OCI-LY3 (cell line): ENCODE data around the gene C9orf43.

Experiments
- H2AFZ ChIP-seq: fragments of 200-600, 300-600 bp; shearing (Covaris generic); 2 replicates; pipeline ENCODE4 v1.6.0; 2014; ENCODE audit warnings: antibody characterized with exemption, low read depth, low read length
- H3K27ac ChIP-seq: fragments of 200-600, 300-600 bp; sonication (generic); 2 replicates; pipeline ENCODE4 v1.5.1; 2014; ENCODE audit warnings: mild to moderate bottlenecking, low read length, moderate library complexity, mixed read lengths
- H3K27me3 ChIP-seq: fragments of 200-600, 300-600 bp; sonication (generic); 2 replicates; pipeline ENCODE4 v1.6.1; 2014; ENCODE audit warnings: low read depth, low read length, mixed read lengths
- H3K36me3 ChIP-seq: fragments of 200-600, 300-600 bp; sonication (generic); replicated peaks from 2 replicates; pipeline ENCODE3; 2014; ENCODE audit warnings: low read depth, low read length, mixed read lengths
- H3K4me1 ChIP-seq: fragments of 300-600, 200-600 bp; sonication (generic); 2 replicates; pipeline ENCODE4 v1.6.1; 2014; ENCODE audit warnings: low read length, mixed read lengths
- H3K4me2 ChIP-seq: fragments of 200-600, 300-600 bp; sonication (generic); 2 replicates; pipeline ENCODE4 v1.6.1; 2014; ENCODE audit warnings: low read length, mixed read lengths
- H3K4me3 ChIP-seq: fragments of 300-600, 200-600 bp; sonication (generic); 2 replicates; pipeline ENCODE4 v1.5.1; 2014; ENCODE audit warnings: antibody characterized with exemption, mild to moderate bottlenecking, low read length, moderate library complexity
- H3K79me2 ChIP-seq: fragments of 300-600, 200-600 bp; shearing (Covaris generic); 2 replicates; pipeline ENCODE4 v1.6.1; 2014; ENCODE audit warnings: mild to moderate bottlenecking, low read length, mixed read lengths
- H3K9ac ChIP-seq: fragments of 300-600, 200-600 bp; shearing (Covaris generic); 2 replicates; pipeline ENCODE4 v1.6.0; 2014; ENCODE audit warnings: mild to moderate bottlenecking, low read length, moderate library complexity
- H3K9me3 ChIP-seq: fragments of 200-600, 300-600 bp; shearing (Covaris generic); 2 replicates; pipeline ENCODE4 v1.6.1; 2014; ENCODE audit warnings: low read length, mixed read lengths; ENCODE audit not compliant: insufficient read depth
- H4K20me1 ChIP-seq: fragments of 200-600, 300-600 bp; sonication (generic); 2 replicates; pipeline ENCODE4 v1.6.1; 2016; ENCODE audit warnings: low read length, mixed read lengths; ENCODE audit not compliant: insufficient read depth
- CTCF ChIP-seq: fragments of 200-600, 300-600 bp; sonication (generic); IDR thresholded peaks from 2 replicates; pipeline ENCODE4 v1.5.1; 2014; ENCODE audit warnings: antibody characterized with exemption, low read length, low read depth
- EZH2phosphoT487 ChIP-seq: fragments of 200-600 bp; shearing (Covaris generic); IDR thresholded peaks from 2 replicates; pipeline ENCODE4 v1.6.1; 2018; ENCODE audit warnings: antibody characterized with exemption, mixed run types, low read depth

Gene C9orf43

DNA sequence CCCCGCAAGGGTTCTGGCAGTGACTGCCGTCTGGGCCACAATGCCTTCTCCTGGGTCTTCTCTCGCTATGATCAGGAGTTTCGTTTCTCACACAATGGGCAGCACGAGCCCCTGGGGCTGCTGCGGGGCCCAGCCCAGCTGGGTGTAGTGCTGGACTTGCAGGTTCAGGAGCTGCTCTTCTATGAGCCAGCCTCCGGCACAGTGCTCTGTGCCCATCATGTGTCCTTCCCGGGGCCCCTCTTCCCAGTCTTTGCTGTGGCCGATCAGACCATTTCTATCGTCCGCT lies 40.7 kb upstream of the C9orf43 start:
- H4K20me1 ChIP-seq, result no peaks in the 10 kb centered on the region; the same call in 1 of the 2 replicates
- H3K9ac ChIP-seq, result no peak overlapping the region
- no peaks in the 10 kb centered on the region for H3K4me1 ChIP-seq
- no peak overlapping the region for H3K4me3 ChIP-seq
- H2AFZ ChIP-seq, result no peak overlapping the region
- no peaks in the 10 kb centered on the region for H3K9me3 ChIP-seq
- H3K4me2 ChIP-seq, result no peak overlapping the region
- TF ChIP-seq EZH2phosphoT487, result no peak
- no peak overlapping the region for H3K27ac ChIP-seq
- no peaks in the 10 kb centered on the region for H3K79me2 ChIP-seq
- H3K36me3 ChIP-seq, result peaks cover 24% of the 10 kb centered on the region
- no peaks in the 10 kb centered on the region for H3K27me3 ChIP-seq

- Histone ChIP-seq H3K27ac (no peak overlapping the region), H4K20me1 (no peaks in the 10 kb centered on the region; the same call in 1 of the 2 replicates), H3K9ac (no peak overlapping the region), H3K36me3 (peaks cover 32% of the 10 kb centered on the region), H2AFZ (no peak overlapping the region), H3K9me3 (no peaks in the 10 kb centered on the region), H3K4me3 (no peak overlapping the region), H3K4me1 (peaks cover 4% of the 10 kb centered on the region; the same call in 1 of the 2 replicates), H3K27me3 (no peaks in the 10 kb centered on the region), H3K79me2 (peaks cover 6% of the 10 kb centered on the region), H3K4me2 (no peak overlapping the region)
- TF ChIP-seq EZH2phosphoT487 (no peak), CTCF (no peak)
Measured at GRCh38 chr9:113370806-113371325, 39.7 kb upstream of the C9orf43 start.

DNA sequence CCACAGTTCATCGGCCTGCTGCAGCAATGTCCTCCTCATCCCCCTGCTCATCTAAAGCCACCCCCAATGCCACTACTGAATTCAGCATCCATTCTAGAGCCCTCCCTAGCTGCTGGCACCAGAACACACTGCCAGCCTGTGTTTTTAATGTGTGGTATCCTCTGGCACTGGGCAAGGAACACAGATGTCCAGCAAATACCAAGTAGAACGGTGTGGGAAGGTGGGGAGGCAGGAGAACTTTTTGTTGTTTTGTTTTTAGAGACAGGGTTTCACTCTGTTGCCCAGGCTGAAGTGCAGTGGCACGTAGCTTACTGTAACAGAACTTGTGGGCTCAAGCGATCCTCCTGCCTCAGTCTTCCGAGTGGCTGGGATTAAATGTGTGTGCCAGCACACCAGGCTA lies 38.5 kb upstream of the C9orf43 start:
- H4K20me1 ChIP-seq, result no peaks in the 10 kb centered on the region; the same call in 1 of the 2 replicates
- H3K9ac ChIP-seq, result no peak overlapping the region

DNA sequence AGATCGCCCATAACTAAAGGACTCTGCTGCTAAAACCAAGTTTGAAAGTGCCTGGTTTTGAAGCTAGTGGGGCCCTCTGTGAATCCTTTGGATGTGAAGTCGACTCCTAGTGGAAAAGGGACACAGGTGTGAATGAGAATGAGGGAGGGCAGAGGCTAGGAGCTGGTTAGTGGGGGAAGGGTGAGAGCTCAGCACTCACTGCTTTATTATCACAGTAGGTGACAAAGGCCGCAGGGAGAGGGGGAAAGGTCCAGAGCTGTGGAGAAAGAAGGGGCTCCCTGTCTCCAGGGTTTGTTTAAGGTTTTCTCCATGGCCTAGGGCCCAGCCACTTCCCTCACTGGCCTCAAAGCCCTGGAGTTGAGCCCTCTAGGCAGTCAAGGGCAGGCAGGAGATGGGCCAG lies 37.3 kb upstream of the C9orf43 start:
- H2AFZ ChIP-seq, result no peak overlapping the region
- H3K4me1 ChIP-seq, result peaks cover 12% of the 10 kb centered on the region; the same call in 1 of the 2 replicates
- H3K4me3 ChIP-seq, result no peak overlapping the region
- no peaks in the 10 kb centered on the region; the same call in 1 of the 2 replicates for H4K20me1 ChIP-seq
- TF ChIP-seq EZH2phosphoT487, result no peak
- TF ChIP-seq CTCF, result no peak
- H3K36me3 ChIP-seq, result peaks cover 32% of the 10 kb centered on the region
- H3K4me2 ChIP-seq, result no peak overlapping the region
- H3K27me3 ChIP-seq, result no peaks in the 10 kb centered on the region
- H3K27ac ChIP-seq, result no peak overlapping the region
- peaks cover 11% of the 10 kb centered on the region for H3K79me2 ChIP-seq
- H3K9me3 ChIP-seq, result no peaks in the 10 kb centered on the region
- H3K9ac ChIP-seq, result no peak overlapping the region

More for the DNA sequence above, 38.5 kb upstream of the C9orf43 start:
- peaks cover 11% of the 10 kb centered on the region for H3K79me2 ChIP-seq
- peaks cover 4% of the 10 kb centered on the region; the same call in 1 of the 2 replicates for H3K4me1 ChIP-seq
- peaks cover 32% of the 10 kb centered on the region for H3K36me3 ChIP-seq
- H3K27me3 ChIP-seq, result no peaks in the 10 kb centered on the region
- H2AFZ ChIP-seq, result no peak overlapping the region
- no peak overlapping the region for H3K4me3 ChIP-seq
- H3K4me2 ChIP-seq, result no peak overlapping the region
- H3K27ac ChIP-seq, result no peak overlapping the region
- TF ChIP-seq EZH2phosphoT487, result no peak
- TF ChIP-seq CTCF, result no peak
- no peaks in the 10 kb centered on the region for H3K9me3 ChIP-seq
